Measurements from ENCODE around the gene PABPN1. TPM values are rescaled to one million over a fixed set of nuclear protein-coding genes. Genes with fewer than 3 reads are reported as not detected.

The PABPN1 gene
- total RNA-seq, 1 experiment from 2014 or later = 184 TPM

DNA sequence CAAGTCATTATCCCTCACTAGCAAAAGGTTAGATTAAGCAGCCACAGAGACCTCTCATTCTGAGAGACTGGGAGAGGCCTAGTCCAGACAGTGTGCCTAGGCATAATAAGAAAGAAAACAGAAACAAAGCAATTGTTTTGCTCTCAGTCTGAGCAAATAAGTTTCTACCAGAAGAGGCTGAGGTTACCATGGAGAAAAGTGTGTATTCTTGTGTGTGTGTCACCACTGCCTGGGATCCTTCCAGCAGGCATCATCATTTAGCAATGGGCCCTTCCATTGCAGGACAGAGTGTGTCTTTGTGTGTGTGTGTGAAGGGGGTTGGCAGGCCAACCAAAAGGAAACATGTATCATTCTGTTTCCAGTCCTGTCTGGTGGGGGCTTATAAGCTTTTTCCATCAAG lies 40.1 kb downstream of the PABPN1 start:
- no peak overlapping the region for H3K4me2 ChIP-seq (ENCODE audit: low read length)
- RAD21 ChIA-PET (ENCODE audit: low non-redundant PET in 1 of 2, low total read pairs in 2 of 2, uncharacterized antibody in 2 of 2, unreplicated experiment in 2 of 2) = no interaction called here
- 0 out of 2 replicates have a peak, but pooled peaks cover 3% of the 10 kb centered on the region for H3K27me3 ChIP-seq (ENCODE audit: insufficient read depth, low read length)
- no peaks in the 10 kb centered on the region for H3K9me2 ChIP-seq (ENCODE audit: insufficient read depth)
- intact Hi-C loops (cut with micrococcal nuclease) = no loop called here
- H3K9me3 ChIP-seq (ENCODE audit: control insufficient read depth in 1 of 2, insufficient read depth in 1 of 2, low read depth in 1 of 2, low read length in 2 of 2) = no peaks in the 10 kb centered on the region
- H3K4me1 ChIP-seq (ENCODE audit: control insufficient read depth in 1 of 2, insufficient read depth in 2 of 2, low read length in 2 of 2) = no peaks in the 10 kb centered on the region
- H3K36me3 ChIP-seq (ENCODE audit: control insufficient read depth in 1 of 2, insufficient read depth in 2 of 2, low read length in 2 of 2) = no peaks in the 10 kb centered on the region
- TF ChIP-seq YY1 (IDR thresholded peaks at IDR 0.05; ENCODE audit: extremely low read depth, insufficient replicate concordance, low read depth, low read length) (no peak), POLR2AphosphoS5 (IDR thresholded peaks at IDR 0.05; ENCODE audit: low read depth, low read length) (no peak), FOSL1 (IDR thresholded peaks at IDR 0.05; ENCODE audit: low read depth) (no peak), EZH2phosphoT487 (IDR thresholded peaks at IDR 0.05; ENCODE audit: borderline replicate concordance) (no peak)
- H2AFZ ChIP-seq (ENCODE audit: low read depth, low read length, poor library complexity, severe bottlenecking) = no peak overlapping the region
- DNase-seq (ENCODE audit: low read depth, low spot score) = no peak
- no peaks in the 10 kb centered on the region for H4K20me1 ChIP-seq (ENCODE audit: insufficient read depth)
- H3K9ac ChIP-seq (ENCODE audit: low read length) = no peak overlapping the region
- POLR2A ChIA-PET = no interaction called here
- H3K4me3 ChIP-seq (replicated peaks in 1 of 2; ENCODE audit: low read depth in 1 of 2, low read length in 2 of 2) = no peak overlapping the region
- H3K79me2 ChIP-seq (ENCODE audit: insufficient read depth, low read length) = no peaks in the 10 kb centered on the region
- no peak for ATAC-seq
- no TSS peak for BruUV-seq (replicated peaks)
- CTCF ChIA-PET = interaction anchor here (1.1 to 2.8 kb wide), 5 partner anchors 16 to 293 kb away, joined by 4 to 14 read pairs (median 5); no protein-coding TSS in a partner anchor
- no peak overlapping the region for H3K27ac ChIP-seq (ENCODE audit: low read depth, low read length)

DNA sequence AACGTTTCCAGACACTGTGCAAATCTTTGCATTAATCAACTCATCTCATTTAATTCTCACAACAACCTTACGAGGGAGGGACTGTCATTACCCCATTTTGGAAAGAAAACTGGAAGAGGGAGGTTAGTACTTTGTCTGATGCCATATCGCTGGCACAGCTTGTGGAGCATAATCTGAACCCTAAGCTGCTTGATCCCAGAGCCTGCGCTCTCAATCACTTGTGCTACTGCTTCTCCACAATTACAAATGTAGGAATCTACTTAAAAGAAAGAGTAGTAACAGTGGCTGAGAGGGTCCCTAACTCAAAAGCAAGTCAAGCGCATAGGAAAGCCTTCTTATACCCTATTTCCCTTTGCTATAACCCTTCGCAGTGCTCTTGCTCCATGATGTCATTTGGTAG lies 40.5 kb downstream of the PABPN1 start:
- BruUV-seq (replicated peaks) = no TSS peak
- H3K4me1 ChIP-seq (ENCODE audit: control insufficient read depth in 1 of 2, insufficient read depth in 2 of 2, low read length in 2 of 2) = no peaks in the 10 kb centered on the region
- TF ChIP-seq ELF1 (IDR thresholded peaks at IDR 0.05; ENCODE audit: borderline replicate concordance, low read depth) = no peak
- TF ChIP-seq, protein P1, sequence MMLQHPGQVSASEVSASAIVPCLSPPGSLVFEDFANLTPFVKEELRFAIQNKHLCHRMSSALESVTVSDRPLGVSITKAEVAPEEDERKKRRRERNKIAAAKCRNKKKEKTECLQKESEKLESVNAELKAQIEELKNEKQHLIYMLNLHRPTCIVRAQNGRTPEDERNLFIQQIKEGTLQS (IDR thresholded peaks at IDR 0.05) = no peak
- no peak for TF ChIP-seq EZH2phosphoT487 (IDR thresholded peaks at IDR 0.05; ENCODE audit: borderline replicate concordance)
- TF ChIP-seq, protein P2, sequence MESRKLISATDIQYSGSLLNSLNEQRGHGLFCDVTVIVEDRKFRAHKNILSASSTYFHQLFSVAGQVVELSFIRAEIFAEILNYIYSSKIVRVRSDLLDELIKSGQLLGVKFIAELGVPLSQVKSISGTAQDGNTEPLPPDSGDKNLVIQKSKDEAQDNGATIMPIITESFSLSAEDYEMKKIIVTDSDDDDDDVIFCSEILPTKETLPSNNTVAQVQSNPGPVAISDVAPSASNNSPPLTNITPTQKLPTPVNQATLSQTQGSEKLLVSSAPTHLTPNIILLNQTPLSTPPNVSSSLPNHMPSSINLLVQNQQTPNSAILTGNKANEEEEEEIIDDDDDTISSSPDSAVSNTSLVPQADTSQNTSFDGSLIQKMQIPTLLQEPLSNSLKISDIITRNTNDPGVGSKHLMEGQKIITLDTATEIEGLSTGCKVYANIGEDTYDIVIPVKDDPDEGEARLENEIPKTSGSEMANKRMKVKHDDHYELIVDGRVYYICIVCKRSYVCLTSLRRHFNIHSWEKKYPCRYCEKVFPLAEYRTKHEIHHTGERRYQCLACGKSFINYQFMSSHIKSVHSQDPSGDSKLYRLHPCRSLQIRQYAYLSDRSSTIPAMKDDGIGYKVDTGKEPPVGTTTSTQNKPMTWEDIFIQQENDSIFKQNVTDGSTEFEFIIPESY (IDR thresholded peaks at IDR 0.05; ENCODE audit: extremely low read depth, insufficient replicate concordance, low read length) = no peak
- TF ChIP-seq POLR2A (IDR thresholded peaks at IDR 0.05; ENCODE audit: borderline replicate concordance, extremely low read depth, insufficient read depth, insufficient read length) = no peak
- no peak overlapping the region for H3K4me2 ChIP-seq (ENCODE audit: low read length)
- H3K27ac ChIP-seq (ENCODE audit: low read depth, low read length) = no peak overlapping the region
- 0 out of 2 replicates have a peak, but pooled peaks cover 3% of the 10 kb centered on the region for H3K27me3 ChIP-seq (ENCODE audit: insufficient read depth, low read length)
- H3K9ac ChIP-seq (ENCODE audit: low read length) = no peak overlapping the region
- no peaks in the 10 kb centered on the region for H3K79me2 ChIP-seq (ENCODE audit: insufficient read depth, low read length)
- DNase-seq (ENCODE audit: low read depth, low spot score) (no peak), ATAC-seq (no peak)
- ChIA-PET RAD21 (ENCODE audit: low non-redundant PET in 1 of 2, low total read pairs in 2 of 2, uncharacterized antibody in 2 of 2, unreplicated experiment in 2 of 2) (no interaction called here), CTCF (interaction anchor here (1.1 to 2.8 kb wide), 3 partner anchors 35 to 241 kb away, joined by 3 to 14 read pairs (median 5); no protein-coding TSS in a partner anchor), POLR2A (no interaction called here)
- H3K9me2 ChIP-seq (ENCODE audit: insufficient read depth) = no peaks in the 10 kb centered on the region
- H2AFZ ChIP-seq (ENCODE audit: low read depth, low read length, poor library complexity, severe bottlenecking) = no peak overlapping the region
- no peaks in the 10 kb centered on the region for H3K36me3 ChIP-seq (ENCODE audit: control insufficient read depth in 1 of 2, insufficient read depth in 2 of 2, low read length in 2 of 2)
- no peaks in the 10 kb centered on the region for H3K9me3 ChIP-seq (ENCODE audit: control insufficient read depth in 1 of 2, insufficient read depth in 1 of 2, low read depth in 1 of 2, low read length in 2 of 2)
- no peak overlapping the region for H3K4me3 ChIP-seq (replicated peaks in 1 of 2; ENCODE audit: low read depth in 1 of 2, low read length in 2 of 2)
- intact Hi-C loops (cut with micrococcal nuclease) = no loop called here
- H4K20me1 ChIP-seq (ENCODE audit: insufficient read depth) = no peaks in the 10 kb centered on the region
